Islet precursor cell (in vitro differentiated cells): ENCODE results near the gene SLC4A7.
"Not testable (repeated sequence)": the region's sequence is repeated elsewhere in the genome, so short reads cannot be mapped to it uniquely, and the experiment has no call there.

ENCODE experiments used
- DNase-seq: peaks from one replicate; pipeline ENCODE4 v3.0.0-alpha.2; 2018

SLC4A7 gene

DNA sequence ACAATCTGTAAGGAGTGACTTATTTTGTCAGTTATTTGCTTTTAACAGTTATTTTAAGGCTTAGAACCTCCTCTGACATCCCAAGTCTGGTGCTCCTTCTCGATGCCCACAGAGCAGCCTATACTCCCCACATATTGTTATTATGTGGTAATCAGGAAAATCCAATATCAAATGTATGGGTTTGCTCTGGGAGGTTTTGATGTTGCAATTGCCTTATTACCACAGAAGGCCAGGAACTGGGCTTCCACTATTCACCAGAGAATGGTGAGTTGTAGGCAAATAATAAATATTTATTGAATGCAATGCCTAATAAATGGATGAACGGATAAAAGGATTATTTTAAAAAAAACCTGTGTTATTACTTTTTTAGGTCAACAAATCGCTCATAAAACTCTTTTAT lies 127.2 kb downstream of the SLC4A7 start:
- no peak for DNase-seq

DNA sequence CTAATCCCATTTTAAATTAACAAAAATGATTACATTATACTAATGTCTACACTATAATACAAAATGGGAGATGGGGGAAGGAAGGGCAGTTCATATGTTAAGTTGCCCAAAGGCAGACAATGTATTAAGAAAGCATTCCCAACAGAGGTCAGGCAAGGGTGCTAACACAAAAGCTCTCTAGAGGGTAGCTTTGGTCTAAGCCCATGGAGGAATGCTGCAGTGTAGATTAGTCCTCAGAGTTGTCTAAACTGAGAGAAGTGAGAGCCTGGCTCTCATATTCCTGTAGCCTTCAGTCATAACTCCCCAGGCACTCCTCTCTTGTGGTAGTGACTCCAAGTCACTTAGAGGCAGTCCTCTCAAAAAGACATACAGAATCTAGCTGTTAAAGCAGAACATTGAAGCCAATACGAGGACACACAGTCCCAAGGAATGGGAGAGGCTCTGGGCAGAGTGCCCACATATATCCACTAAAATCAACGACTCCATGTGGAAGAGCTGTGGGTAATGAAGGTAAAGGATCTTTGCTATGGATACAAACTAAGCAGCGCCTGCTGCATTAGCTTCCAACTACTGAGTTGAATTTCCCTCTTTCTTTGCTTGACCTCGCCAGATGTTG lies 129.5 kb downstream of the SLC4A7 start:
- DNase-seq: no peak

DNA sequence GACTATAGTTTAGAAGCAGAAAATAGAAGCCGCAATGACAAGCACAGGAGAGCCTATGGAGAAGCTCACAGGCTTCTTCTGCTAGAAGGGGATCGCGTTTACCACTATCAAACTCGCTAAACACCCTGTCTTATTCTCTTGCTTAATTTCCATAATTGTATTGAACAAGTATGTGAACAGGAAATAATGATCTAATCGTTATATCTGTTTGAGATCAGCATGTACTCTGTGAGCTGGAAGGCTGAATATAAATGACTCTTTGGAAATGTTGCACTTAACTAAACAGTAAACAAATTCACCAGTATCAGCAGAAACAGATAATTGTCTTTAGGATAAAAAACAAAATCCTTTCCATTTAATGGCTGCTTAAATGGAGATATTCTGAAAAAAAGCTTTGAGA lies 130.0 kb downstream of the SLC4A7 start:
- DNase-seq: no peak

DNA sequence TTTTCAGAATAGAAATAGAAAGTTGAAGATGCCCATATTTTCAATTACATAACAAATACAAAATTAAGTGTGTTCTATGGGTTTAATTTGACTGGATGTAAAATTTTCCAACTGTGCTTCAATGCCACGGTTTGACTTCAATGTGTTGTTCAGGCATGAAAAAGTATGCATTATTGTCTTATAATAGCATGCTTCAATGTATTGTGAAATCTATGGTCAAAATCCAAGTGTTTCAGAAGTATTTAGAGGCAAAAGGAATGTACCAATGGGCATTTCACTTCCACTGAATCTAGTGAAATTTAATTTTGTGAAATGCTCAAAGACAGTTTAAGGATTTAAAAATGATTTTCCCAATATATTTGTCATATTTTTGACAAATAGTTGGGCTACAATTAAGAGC lies 131.0 kb downstream of the SLC4A7 start:
- no peak for DNase-seq

DNA sequence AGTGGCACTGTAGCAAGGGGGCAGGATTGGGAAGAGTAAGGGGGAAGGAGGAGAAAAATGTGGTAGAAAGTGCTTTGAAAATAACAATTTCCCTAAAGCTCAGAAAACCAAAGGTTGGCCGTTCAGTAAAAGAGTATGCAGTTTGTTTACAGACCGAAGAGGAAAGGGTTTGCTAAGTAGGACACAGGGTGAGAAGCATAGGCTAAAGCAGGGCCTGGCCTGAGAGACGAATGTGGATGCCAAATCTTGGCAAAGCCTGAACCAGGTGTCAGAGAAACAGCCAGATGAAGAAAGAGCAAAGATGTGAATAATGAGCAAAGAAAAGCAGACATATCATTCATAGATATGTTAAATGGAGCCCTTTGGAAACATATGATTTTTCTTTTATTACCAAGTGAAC lies 132.1 kb downstream of the SLC4A7 start:
- no peak for DNase-seq

DNA sequence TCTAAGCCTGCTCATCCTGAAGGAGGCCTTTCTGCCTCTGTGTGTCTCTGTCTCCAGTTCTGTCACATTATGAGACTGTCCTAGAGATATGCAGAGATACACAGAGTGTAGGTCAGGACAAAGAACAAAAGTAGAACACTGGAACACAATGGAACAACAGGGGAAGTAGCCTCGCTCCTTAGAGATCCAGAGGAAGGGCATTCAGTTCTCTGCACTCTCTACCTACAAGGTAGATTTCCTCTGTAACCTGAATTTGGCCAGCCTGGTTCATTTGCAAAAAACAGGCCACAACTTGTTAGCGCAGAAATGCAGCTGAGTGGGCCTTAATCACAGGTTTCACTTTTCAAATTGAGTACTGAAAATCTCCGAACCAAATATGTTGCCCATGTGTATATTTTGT lies 134.4 kb downstream of the SLC4A7 start:
- no peak for DNase-seq

DNA sequence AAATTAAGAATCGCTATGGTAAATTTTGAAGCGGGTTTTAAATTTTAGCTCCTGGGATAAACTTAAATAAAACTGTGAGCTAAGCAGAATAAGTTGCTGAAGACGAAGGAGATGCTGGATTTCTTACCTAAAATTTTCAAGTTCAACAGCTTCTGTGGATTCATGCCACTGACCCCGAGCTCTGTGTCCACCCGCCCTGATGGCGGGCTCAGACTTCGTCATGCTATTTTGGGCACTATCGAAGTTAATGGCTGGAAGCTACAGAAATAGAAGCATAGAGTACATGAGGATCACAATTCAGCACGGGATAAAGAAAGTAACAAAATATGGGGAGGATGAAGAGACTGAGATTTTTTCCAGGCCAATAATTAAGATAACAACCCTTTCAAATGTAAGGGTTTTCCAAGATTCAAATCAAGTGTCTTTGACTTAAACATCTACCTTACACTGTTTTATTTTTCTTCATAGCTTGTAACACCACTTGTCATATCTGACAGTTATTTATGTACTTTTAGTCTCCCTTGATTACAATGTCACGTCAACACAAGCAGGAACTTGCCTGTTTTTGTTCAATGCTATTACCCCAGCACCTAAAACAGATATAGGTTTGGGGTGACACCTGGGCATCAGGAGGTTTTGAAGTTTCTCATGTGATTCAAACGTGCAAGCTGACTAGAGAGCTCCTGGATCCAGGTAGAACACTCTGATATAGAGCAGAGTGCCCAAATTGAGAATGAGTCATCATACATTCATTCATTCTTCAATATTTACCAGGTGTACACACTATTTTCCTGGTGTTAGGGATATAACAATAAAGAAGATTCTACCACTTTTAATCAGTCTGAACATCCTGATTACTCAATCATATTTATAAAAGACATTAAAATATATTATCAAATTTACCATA lies 138.0 kb downstream of the SLC4A7 start:
- no peak for DNase-seq

DNA sequence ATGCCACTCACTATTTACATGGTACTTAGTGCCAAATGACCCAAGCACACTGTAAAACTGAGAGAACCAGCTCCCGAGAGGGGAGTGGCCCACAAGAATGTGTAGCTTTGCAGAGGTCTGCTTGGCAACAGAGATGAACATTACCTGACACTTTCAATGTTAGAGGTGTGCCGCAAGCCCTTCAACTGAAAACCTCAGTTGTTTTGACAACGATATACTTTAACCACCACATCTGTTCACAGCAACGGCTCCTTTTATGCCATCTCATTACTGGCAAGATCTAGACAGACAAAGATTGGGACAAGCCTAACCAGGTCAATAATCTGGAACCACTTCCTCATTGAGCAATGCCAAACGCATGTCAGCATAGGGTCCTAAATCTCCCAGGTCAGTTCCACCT lies 138.7 kb downstream of the SLC4A7 start:
- no peak for DNase-seq

DNA sequence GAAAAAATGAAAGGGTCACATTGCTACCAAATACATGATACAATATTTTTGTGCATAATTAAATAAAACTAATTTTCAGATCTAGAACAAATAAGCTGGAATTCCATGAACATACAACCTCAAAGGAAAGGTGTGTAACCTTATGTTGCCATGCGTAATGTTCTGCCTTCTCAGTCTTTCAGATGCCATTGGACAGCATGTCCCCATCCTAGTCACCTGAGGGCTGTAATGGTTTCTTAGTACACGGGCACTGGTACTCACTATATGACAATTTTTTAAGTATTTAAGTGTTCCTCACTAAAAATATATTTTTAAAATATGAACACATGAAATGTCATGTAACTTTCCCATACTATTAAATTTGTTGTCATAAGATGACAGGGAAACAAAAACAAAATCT lies 139.1 kb downstream of the SLC4A7 start:
- no peak for DNase-seq

DNA sequence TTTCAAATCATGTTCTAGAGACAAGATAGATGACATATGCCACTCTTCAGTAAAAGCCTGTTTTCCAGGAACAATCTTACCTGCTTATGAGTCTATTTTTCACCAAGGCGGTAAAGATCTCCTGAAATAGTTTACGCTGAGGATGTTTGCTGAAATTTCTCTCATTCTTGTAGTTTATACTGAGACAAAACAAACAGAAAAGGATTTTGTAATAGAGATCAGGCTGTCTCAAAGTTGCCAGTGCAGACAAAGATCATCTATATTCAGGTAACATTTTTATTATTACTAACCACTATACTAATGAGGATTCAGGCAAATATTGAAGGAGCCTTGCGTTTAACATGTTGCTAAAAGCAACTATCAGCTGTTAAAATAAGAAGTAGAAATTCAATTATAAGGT lies 140.0 kb downstream of the SLC4A7 start:
- no peak for DNase-seq

DNA sequence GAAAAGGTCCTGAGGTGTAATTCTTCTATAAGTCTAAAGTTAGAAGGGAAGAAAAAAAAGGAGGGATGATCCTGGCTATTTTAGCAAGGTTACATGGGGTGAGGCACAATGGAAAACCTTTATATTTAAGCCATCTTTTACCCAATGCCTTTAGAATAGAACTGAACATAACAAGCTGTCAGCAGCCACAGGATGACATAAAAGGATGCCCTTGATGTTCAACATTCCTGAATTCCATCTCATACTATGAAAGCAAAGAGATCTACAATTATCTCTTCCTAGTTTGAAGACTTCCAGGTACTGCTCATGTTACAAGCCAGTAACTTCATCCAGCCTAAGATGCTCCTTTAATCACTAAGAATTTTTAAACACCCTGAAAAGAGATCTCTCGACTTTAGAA lies 141.9 kb downstream of the SLC4A7 start:
- no peak for DNase-seq

DNA sequence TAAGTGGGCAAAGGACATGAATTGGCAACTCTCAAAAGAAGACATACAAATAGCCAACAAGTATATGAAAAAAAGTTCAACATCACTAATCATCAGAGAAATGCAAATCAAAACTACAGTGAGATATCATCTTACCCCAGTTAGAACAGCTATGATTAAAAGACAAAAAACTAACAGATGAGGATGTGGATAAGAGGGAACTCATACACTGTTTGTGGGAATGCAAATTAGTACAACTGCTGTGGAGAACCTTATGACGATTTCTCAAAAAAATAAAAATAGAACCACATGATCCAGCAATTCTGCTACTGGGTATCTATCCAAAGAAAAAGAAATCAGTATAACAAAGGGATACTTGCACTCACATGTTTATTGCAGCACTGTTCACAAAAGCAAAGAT lies 143.7 kb downstream of the SLC4A7 start:
- DNase-seq: no peak

DNA sequence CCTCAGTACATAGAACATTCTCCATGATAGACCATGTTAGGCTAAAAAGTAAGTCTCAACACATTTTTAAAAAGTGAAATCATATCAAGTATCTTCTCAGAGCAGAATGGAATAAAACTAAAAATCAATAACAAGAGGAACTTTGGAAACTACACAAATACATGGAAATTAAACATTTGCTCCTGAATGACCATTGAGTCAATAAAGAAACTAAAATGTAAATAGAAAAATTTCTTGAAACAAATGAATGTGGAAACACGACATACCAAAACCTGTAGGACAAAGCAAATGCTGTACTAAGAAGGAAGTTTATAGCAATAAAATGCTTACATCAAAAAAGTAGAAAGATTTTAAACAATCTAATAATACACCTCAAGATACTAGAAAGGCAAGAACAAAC lies 148.6 kb downstream of the SLC4A7 start:
- DNase-seq: no peak

DNA sequence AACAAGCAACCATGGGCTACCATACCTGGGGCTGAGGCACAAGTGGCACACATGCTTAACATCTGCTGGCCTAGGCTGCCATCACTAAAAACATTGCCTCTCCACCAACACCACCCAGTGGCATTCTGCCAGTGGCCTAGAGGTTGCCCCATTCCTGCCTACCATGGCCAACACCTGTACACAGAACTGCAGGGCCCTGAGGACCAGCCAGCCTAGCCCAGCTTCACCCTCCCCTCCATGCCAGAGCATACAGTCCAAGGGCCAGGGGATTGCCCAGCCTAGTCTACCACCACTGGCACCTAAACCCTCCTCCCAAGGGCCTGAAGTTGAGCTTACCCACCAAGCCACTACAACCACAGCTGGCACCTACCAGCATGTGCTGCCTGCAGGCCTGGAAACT lies 150.3 kb downstream of the SLC4A7 start:
- no peak for DNase-seq

DNA sequence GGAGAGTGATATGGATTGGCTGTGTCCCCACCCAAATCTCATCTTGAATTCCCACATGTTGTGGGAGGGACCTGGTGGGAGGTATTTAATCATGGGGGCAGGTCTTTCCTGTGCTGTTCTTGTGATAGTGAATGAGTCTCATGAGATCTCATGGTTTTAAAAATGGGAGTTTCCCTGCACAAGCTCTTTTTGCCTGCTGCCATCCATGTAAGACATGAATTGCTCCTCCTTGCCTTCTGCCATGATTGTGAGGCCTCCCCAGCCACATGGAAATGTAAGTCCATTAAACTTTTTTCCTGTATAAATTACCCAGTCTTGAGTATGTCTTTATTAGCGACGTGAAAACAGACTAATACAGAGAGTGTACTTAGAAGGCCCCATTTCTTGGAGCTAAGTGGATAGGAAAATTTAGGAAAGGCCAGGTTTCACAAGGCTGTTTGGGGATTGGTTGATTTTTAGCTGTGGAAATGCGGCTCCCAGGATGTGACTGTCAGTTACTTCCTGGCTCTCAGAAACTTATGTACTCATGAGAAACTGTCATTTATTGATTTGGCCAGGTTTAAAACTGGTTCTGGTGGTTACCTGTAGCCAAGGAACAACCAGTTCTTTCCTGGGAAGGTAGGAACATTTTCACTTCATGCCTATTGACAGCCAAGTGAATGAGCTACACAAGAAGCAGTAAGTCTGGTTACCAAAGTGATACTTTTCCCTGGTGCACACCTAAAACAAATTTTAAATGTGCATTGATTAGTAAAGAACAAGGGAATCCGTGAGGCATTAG lies 155.0 kb downstream of the SLC4A7 start:
- DNase-seq: not testable (repeated sequence)

DNA sequence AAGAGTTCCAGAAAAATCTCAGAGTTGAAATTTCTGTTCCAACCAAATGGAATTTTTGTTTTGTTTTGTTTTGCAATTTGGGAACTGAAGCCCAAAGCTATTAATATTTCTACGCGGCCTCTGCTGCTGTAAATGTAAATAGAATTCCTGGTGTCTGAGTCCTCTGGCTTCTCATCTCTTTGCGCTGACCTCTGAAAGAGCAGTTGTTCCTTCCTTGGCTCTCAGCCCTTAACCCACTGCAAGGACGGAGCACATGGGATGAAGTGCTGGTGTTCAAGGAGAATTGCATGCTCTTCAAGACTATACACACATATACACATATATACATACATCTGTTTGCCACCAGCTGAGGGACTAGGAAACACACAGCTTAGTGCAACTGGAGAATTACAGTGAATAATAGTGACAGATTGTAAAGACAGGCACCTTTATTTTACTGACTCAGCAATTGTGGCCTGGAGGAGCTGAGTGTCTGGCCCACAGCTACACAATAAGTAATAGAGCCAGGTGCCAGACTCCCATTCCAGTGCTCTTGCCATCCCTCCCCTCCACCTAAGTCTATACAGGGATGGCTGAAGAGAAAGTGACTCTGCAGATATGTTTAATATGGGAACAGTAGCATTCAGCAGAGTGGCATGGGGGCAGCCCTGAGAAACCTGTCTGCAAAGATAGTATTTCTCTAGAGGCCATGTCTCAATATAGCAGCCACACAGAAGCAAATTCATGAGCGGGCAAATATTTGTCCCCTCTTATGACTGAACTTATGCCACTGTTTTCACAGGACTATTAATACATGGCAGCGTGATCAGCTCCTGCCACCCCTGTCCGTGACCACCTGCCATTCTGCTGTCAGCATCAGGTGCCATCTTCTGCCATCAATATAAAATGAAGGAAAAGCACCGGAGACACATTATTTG lies 157.3 kb downstream of the SLC4A7 start:
- DNase-seq: no peak

DNA sequence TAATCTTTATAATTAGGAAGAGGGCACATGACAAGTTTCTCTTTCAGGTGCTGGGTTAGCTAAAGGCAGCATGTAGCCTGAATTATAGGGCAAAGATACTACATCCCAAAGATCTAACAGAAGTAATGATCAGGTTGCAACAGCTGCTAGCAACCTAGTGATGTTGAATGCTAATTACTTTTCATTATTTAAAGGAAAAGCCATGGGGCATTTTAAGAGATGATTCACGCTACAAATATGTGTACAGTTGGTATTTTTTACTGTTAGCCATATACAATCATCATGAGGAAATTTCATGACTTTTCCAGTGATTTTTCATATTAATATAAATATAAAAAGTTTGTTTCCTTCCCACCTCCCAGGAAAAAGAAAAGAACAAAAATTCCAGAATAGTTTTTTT lies 158.0 kb downstream of the SLC4A7 start:
- no peak for DNase-seq

DNA sequence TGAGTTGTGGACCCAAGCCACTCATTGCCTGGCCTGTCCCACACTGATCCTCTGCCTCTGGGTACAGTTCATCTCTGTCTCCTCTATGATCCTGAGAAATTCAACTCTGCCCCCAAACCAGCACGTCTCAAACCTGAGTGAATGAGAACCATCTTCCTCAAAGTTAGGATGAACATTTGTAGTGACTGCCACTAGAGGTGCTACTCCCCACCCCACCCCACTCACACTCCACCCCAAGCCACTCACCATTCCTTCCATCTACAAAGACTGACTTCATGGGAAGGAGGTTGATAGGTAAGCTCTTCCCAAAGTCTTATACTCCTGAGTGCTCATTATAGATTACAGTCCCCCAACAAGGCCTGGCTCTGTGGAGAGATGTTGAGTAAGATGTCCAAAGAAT lies 158.8 kb downstream of the SLC4A7 start:
- DNase-seq: no peak

DNA sequence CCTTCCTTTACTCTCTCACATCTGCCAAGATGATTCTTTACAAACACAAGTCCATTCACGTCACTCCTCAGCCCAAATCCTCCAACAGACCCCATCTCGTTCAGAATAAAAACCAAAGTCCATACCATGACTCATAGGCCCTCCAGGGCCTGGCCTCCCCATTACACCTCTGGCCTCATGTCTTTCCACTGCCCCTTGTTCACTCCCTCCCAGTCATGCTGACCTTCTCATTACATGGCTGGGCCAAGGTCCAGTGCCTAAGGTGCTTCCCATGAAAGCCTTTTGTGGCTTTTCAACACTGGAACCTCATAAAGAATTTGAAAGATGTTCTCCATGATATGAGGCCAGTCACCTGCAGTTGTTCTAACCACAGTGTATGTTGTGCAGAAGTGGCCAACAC lies 159.5 kb downstream of the SLC4A7 start:
- peak; percentile 61 for DNase-seq

DNA sequence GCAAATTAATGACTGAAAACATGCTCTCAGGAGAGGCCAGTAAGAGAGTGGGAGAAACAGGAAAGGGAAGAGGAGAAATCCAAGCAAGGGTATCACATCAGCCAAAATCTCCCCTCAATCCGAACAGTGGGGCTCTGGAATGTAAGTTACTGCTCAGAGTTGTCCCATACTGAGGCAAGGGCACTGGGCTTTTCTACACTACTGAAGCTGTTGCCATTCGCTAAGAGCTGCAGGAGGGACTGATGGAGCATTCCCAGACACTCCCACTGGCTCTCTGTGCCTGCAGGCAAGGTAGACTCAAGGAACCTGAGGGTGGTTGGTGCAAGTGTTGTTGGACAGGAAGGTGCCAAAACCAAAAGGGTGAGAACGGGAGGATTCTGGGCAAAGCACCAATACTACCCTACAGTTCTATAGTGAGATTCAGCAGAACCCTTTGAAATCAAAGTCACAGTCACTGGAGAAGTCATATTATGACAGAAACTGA lies 161.1 kb downstream of the SLC4A7 start:
- no peak for DNase-seq
